GM18868 (cell line): ENCODE data around the gene RNF34.
A peak's percentile ranks its signal among the peaks of the same experiment; 100 is the strongest.

ENCODE experiments used
- ATAC-seq: cut with Tn5 transposase; IDR thresholded peaks from one replicate; pipeline ENCODE4 v1.9.1; 2021; ENCODE audit warnings: mild to moderate bottlenecking, moderate library complexity; ENCODE audit not compliant: unreplicated experiment

Gene RNF34

DNA sequence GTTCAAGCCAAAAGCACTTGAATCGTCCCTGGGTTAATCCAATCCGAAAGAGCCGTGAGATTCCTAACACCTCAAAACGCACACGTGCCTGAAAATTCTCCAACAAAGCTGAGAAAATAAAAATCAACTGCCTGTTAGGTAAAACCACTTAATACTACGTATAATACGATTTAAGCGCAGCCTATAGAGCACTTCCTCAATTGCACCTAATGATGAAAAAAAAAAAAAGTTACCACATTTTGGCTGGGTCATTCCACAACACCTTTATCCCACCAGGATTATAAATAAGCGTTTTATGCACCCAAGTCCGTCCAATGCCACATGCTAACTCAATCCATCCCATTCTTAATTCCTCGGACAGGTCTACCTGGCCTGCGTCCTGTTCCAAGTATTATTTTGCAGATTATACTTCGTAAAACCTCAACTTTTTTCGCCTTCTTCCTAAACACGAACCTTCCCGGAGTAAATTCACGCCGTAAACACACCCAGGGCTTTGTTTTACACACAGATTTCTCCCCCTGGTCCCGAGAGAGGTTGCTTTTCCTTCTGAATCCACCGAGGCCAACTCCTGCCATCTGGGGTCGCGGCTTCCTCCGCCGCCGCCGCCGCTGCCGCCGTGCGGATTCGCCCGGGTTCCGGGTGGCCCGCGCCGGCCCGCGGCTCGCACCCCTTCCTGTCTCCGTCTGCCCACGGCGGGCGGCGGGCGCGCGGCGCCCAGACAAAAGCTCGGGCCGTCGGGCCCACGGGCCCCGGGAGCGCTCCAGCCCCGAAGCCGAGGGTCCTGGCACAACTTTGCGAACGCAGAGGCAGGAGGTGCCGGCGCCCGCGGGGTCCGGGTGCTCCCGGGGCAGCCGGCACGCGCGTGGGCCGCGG, 66.2 kb downstream of the RNF34 start:
- peak; percentile 6 for ATAC-seq

DNA sequence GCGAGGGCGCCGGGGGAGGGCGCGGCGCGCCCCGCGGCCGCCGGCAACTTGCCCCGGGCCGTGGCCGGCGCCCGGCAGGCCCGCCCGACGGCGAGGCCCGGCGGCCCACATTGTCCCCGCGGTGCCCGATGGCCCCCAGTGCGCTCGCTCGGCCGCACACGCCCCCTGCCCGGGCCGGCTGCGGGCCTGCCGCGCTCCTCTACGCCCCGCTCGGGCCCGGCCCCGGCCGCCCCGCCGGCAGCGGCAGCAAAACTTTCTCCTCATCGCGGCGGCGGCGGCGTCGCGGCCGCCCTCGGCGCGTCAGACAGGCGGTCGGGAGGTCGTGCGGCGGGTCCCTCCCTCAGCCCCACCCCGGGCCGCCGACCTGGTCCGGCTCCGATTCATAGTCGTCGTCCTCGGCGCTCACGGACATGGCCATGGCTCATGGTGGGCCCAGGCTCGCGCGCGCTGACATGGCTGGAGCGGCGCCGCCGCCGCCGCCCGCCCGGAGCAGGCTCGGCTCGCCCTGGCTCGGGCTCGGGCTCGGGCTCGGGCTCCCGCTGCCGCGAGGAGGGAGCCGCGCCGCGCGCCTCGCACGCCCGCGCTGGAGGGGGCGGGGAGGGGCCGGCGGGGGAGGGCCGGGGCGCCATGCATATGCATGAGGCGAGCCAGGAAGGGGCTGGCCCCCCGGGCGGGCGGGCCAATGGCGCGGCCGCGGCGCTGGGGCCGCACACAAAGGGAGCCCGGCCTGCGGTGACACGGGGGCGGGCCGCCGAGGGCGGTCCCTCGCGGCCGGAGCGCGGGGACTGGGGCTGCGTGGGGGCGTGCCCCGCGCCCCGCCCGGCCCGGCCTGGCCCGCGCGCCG, 67.1 kb downstream of the RNF34 start:
- peak; percentile 88 for ATAC-seq

DNA sequence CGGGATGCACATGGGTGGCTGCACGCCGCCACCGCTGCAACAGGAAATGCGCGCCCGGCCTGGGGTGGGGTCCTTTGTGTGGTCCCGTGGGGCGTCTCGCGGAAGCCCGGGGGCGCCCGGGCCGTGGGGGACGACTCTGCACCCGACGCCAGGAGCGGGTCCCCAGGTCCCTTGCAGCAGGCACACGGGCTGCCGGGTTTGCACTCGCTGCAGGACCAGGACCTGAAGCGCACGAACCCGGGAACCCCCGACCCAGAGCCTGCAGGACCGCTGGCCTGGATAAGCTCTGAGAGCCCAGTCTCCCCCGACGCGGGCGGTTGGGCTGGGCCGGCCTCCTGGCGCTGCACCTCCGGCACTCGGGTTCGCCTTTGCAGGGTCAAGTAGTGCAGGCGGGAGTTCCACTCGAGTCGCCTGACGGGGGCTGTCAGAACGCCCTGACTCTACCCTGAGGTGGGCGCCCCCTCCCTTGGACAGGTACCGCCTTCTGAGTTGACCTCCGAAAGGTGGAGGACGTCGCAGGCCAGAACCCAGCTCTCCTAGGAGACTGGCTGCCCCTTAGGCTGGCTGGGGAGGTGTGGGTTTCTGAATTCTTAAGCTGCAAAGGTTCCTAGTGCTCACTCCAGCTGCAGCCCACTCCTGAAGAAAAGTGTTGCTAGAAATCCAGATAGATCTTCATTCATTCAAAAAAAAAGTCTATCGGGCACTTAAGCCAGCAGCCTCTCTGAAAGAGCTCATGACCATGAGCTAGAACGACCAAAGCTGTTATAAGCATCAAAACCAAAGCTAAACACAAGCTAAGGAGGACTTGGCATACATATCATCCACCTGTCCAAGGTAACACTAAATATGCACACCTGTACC, 68.0 kb downstream of the RNF34 start:
- no peak for ATAC-seq

- ATAC-seq, result no peak
Observed at GRCh38 chr12:121468499-121468801, 68.5 kb downstream of the RNF34 start.

DNA sequence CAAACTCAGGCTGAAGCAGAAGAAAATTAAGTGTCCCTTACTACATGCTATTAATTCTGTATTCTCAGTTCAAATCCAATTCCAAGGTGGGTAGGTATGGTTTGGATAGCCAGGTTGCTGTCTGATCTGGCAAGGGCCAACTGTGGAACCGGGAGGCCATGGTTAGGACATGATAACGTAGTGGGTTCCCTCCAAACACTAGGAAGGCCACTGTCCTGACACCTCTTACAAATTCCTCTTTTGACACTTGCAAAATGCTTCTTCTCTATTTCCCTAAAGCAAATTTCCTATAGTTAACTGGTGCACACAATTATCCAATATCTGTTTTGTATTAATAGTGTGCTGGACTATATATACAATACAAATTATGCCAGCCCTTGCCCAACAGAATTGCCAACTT, 70.8 kb downstream of the RNF34 start:
- no peak for ATAC-seq

DNA sequence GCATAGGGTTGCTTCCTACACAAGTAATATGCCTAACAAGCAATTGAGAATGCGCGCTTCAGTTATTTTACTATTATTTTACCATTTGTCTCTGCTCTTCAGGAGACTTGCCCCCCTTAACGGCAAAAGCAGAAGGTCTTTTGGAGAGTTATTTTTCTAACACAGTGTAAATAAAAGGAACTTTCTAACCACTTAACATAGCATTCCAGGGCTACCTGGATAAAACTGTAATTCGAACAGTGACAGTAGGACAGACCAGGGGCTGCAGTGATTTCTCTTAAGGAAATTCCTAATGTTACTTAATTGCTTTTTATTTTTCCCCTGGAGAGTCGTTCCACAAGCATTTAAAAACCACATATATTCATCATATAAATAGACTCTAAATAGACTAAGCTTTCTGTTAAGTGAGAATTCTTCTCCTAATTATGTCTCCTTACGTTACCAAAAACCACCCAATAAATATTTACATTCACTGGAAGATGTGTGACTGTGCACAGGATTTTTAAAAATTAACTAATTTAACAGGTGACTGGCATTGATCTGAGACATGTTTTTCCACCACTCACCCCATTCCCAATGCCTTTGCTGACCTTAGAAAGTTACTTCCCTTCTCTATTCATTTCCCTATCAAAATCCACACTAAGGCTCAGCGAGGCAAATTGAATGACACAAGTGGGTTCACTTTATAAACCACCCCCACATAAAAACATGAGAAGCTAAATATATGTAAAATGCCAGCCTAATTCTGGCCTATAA, 72.4 kb downstream of the RNF34 start:
- ATAC-seq, result no peak
